GM18520 (cell line): ENCODE data around the gene TOMM34.

Experiments used
- ATAC-seq: cut with Tn5 transposase; IDR thresholded peaks from one replicate; pipeline ENCODE4 v1.9.1; 2021; ENCODE audit not compliant: unreplicated experiment

TOMM34 gene

DNA sequence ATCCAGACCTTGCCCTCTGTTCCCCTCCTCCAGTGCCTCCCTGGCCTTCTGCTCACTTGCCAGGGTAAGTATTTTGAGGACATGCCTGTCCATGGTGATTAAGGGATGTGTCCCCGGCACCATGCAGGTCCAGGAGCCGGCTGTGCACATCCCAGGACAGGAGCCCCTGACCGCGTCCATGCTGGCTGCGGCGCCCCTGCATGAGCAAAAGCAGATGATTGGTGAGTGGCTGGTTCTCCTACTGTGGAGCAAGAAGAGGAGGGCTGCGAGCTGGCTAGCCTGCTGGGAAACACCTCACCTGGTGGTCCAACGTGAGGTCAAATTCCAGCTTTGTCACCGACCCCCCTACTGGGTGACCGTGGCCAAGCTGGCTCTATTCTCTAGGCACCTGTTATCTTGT is 23.7 kb downstream of the TOMM34 start:
- ATAC-seq, result no peak

DNA sequence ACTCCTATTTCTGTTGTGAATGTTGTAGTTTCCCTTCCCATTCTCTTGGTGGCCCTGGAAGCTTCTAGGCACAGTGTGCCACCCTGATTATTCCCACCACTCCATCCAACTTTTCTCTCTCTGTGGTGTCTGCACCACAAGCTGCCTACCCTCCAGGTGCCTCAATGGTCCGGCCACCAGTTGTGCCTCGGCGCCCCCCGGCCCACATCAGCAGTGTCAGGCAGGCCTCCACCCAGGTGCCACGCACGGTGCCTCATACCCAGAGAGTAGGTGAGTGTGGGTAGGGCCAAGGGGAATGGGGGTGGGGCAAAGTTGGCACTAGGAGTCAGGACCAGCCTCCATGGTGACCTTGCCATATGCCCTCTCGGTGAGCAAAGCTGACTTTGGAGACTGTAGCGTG is 27.3 kb downstream of the TOMM34 start:
- no peak for ATAC-seq

DNA sequence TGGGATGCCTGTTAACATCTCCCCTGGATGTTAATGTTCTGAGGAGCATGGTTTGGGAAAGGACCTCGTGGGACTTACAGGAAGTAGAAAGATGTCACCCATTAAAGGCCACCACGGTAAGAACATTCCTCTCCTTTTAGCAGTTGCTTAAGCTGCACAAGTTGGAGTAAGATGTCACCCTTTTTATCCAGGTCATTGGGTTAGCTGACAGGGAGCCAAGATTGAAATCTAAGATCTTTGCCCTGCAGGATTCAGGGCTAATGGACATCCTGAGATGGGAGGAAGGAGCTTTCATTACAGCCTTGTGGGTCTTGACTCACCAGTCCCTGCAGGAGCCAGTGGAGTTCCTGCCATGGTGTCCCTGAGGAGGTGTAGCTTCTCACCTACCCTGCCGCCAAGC is 28.3 kb downstream of the TOMM34 start:
- no peak for ATAC-seq

DNA sequence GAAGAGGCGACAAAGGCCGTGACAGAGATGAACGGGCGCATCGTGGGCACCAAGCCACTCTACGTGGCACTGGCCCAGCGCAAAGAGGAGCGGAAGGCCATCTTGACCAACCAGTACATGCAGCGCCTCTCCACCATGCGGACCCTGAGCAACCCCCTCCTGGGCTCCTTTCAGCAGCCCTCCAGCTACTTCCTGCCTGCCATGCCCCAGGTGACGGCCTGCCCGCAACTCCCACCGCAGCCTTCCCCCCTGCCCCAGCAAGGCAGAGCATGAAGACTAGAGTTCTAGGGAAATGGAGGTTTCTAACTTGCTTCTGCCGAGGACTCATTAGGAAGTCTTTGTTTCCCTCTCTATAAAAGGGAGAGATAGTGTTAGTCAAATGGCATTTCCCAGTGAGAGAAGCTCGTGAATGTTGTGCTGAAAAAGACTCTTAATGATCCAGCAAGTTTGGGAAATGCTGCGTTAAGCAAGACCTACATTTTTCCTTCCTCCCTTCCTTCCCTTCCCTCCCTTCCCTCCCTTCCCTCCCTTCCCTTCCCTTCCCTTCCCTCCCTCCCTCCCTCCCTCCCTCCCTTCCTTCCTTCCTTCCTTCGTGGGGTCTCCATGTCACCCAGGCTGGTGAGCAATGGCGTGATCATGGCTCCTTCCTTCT is 29.6 kb downstream of the TOMM34 start:
- ATAC-seq, result no peak

DNA sequence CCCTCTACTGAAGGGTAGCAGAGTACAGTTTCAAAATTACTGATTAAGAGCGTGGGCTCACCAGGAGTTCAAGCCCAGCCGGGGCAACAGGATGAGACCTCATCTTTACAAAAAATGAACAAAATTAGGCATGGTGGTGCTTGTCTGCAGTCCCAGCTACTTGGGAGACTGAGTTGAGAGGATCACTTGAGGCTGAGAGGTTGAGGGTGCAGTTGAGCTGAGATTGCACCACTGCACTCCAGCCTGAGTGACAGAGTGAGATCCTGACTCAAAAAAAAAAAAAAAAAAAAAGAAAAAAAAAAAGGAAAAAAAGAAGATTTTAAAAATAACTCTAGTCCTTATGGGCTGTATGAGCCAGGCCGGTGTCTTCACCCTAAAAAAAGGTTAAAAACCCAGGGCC is 31.6 kb downstream of the TOMM34 start:
- no peak for ATAC-seq

DNA sequence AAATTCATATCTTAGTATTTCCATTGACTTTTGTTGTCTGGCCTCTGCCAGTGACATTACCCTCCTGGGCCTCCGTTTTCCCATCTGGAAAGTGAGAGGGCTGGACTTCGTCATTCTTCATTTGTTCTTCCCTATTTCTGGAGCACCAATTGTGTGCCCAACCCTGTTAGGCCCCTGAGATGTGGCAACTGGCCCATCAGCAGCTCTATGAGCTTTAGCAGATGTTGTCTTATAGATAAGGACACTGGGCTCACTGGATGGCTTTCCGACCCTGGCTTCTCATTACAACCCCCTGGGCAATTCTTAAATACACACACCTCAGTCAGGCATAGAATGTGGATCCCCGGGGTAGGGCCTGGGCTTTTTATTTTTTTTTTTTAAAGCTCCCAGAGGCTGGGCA is 35.7 kb downstream of the TOMM34 start:
- ATAC-seq, result no peak

DNA sequence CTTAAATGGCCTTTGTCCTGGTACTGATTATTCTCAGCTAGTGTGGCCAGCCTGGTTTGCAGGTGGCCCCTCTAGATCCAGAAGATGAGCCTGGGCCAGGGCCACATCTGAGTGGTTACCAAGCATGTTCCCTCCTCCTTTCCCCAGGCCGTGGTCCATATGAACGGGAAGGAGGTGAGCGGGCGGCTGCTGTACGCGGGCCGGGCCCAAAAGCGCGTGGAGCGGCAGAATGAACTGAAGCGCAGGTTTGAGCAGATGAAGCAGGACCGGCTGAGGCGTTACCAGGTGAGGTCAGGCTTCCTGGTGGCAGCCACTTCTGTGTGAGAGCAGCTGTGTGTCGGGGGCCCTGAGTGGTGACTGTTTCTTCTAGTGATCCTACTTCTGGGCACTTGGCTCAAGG is 38.8 kb downstream of the TOMM34 start:
- no peak for ATAC-seq

DNA sequence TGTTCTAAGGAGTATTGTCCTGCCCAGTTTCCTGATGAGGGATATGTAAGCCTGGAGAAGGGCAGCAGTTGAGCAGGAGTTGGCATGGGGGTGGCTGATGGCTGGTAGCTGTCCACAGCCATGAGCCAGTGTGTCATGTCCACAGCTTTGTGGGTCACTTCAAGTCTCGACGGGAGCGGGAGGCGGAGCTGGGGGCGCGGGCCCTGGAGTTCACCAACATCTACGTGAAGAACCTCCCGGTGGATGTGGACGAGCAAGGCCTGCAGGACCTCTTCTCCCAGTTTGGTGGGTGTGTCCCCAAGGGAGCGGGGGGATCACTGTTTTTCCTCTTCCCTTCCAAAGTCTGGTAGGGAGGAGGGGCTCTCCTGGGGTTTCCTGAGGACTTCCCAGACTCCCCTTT is 41.4 kb downstream of the TOMM34 start:
- no peak for ATAC-seq

DNA sequence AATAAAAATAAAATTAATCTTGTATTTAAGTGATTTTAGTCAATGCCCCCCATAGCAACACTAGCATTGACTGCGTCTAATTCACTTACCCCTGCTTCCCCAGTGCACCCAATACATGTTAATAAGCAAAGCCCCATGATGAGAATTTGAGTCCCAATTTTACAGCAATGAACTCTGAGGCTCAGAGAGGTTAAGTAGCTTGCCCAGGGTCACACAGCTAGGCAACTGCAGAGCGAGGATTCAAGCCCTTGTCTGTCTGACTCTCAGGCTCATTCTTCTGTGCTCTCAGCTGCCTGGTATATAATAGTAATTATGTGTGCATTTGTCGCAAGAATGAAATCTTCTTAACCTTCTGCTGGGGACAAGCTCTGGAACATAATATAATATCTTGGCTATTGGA is 41.9 kb downstream of the TOMM34 start:
- ATAC-seq, result no peak

DNA sequence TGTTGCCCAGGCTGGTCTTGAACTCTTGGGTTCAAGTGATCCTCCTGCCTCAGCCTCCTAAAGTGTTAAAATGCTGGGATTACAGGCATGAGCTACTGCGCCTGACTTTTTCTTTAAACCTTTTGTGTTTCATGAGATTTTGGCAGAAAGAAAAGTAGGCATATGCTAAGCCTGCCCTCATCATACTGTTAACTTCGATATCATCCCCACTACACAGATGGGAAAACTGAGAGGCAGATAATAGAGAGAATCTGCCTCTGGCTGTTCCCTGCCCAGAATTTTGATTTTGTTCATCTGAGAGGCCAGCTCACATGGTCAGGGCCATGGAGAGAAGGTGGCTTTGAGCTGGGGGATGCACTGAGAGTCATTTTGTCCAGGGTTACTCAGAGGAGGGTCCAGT is 42.8 kb downstream of the TOMM34 start:
- no peak for ATAC-seq

DNA sequence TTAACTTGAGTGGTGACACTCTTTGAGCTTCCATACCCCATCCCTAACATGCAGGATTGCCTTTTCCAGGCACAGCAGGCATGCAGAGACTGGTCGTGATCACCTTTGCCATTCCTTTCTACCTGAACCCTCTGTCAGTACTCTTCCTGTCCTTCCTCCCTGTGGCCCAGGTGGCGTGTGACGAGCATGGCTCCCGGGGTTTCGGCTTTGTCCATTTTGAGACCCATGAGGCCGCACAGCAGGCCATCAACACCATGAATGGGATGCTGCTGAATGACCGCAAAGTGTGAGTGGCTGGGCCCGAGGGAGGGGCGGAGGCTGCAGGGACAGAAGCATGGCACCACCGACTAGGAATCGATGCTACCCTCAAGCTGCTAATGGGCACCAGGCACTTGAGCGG is 43.6 kb downstream of the TOMM34 start:
- no peak for ATAC-seq

DNA sequence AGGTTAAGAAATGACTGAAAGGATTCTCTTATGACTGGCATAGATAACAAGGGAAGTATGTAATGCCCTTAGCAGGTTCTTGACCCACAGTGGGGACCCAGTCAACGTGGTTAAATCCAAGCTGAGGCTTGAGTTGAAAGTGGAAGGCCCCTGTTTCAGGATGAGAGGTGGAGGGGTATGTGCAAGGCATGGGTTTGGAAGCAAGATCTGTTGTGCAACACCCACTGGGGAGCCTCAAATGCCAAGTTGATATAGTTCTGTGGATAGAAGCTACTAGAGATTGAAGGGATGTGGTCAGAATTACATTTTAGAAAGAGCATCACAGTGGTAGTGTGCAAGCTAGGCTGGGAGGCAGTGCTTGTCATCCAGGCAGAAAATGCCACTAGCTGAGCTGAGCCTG is 45.3 kb downstream of the TOMM34 start:
- ATAC-seq, result no peak

DNA sequence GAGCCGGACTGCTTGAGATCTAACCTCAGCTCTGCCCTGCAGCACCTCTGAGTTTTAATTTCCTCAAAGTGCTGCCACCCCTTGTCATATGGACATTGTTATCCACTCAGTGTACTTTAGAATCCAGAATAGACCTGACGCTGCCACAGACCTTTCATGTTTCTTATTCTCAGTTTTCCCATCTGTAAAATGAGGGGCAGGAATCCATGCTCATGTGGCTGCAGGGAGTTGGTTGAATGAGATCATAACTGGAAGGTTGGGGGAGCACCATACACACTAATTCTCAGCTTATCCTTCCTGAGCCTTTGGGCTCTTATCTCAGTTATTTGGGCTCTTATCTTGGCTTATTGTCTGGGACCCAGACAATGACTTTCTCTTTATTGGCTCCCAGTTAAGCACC is 48.0 kb downstream of the TOMM34 start:
- ATAC-seq, result no peak

DNA sequence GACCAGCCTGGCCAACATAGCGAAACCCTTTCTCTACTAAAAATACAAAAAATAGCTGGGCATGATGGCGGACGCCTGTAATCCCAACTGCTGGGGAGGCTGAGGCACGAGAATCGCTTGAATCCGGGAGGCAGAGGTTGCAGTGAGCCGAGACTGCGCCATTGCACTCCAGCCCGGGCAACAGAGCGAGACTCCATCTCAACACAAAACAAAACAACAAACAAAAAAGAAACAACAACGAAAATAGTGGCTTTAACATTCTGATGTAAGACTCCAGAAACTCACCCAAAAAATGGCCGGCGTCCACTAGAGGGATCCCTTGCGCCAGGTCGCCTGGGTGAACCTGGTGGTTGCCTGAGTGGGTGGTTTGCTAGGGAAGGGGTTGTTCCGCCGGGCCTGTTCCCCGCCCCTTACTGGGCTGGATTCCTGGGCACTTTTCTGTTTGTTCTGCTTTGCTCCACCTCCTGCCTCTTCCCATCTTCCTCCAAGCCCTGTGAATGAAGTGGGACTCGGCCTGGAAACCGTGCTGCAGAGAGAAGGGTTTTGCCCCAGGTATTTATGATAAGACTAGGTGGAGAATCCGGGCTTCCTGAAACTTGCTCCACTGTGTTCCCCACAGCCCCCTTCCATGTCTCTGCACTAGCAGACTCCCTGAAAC is 48.8 kb downstream of the TOMM34 start:
- ATAC-seq, result no peak

DNA sequence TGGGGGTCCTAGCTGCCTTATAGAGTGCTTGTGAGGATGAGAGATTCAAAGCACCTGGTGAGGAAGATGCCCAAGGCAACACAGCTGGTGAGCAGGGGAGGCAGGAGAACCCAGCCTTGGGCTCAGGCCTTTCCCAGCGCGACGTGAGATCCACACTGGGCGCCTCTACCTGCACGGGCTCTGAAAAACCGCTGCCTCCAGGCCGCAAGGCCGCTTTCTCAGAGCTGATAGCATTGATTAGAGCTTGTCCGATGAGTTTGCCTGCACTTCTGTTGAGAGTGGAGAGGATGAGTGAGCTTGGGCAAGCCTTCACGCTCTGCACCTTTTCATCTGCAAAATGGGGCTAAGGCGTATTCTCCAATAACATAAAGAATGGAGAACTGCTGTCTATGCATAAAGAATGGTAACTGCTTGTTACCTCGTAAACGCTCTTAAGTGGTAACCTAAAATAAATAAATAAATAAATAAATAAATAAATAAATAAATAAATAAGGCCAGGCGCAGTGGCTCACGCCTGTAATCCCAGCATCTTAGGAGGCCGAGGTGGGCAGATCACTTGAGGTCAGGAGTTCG is 49.4 kb downstream of the TOMM34 start:
- ATAC-seq, result no peak

DNA sequence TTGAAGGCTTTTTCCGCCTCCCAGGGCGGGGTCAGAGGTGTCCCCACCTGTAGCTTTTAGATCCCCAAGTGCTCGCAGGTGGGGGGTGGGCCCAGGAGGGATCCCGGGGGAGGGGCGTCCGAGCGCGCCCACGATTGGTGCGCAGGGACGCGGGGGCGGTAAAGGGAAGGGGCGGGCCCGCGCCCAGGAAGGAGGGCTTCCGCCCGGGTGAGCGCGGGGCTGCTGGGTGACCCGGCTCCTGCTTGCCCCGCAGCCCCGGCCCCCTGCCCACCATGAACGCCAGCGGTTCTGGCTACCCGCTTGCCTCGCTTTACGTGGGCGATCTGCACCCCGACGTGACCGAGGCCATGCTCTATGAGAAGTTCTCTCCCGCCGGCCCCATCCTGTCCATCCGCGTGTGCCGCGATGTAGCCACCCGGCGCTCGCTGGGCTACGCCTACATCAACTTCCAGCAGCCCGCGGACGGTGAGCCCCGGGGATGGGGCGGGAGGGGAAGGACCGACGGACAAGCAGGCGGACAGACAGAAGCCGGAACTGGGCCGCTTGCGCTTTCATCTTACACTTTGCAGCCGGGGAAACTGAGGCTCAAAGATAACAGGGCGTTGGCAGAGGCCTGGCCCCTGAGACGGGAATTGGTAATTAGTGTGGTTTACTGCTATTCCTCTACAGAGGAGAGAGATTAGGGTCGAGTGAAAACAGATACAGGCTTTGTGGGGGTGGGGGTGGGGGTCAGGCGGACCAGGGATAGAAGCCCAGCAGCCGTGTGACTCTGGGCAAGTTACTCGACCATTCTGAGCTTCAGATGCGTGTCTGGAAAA is 50.1 kb downstream of the TOMM34 start, which contains the start of gene PABPC1L:
Gene PABPC1L (plus strand): TSS at position 189 of the 818 bp plus-strand sequence. CDS start 84 bp downstream, at position 273.
- no peak for ATAC-seq

DNA sequence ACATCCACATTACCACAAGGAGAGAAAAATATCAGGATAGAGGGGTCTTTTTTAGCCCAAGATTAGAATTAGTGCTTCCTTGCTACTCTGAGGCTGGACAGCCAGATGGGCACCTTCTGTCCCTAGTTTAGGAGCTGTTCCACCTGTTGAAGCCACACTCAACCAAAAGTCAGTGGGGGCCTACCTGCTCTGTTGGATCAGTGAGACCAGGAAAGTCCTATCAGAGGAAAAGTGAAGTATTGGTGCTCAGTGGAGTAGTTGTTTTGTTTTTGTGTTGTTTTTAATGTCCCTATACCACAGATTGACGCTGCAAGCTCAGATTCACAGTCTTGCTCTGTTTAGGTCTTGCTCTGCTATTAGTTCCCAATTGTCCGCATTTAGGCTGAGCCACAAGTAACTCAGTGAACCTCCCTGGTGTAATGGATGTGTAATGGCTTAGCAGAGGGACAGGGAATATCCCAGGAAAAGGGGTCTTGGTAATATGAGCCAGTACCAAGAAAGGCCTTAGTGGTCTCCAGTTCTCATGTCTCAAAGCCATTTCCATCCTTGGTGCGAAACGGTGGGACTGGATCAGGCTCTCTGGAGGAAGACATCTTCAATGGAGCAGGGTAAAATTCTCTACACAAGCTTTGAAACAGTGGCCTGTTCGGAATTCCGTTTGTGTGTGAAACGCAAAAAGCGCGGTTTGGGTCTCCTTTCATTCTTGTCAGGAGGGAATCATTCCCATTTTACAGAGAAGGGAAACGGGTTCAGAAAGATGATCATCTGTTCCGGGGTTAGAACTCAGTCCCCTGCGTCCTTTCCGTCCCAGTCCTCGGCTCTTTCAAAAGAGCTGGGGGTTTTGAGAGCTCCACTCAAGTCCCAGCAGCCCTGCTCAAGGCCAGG is 51.0 kb downstream of the TOMM34 start:
- ATAC-seq, result no peak

DNA sequence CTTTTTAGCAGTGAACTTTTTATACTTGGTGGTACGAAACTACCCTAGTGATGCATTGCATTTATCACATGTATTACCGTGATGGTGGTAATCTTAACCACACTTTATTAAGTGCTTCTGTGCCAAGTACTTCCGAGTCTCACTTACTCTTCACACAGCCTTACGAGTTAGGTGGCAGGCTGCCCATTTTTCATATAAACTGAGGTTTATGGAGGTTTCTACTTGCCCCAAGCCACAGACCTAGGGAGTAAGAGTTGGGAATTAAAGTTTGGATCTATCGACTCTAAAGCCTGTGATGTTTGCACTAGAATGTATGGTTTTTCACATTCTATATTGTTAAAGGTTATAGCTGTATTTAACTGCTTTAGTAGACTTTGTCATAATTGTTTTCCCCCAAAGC is 55.8 kb downstream of the TOMM34 start:
- ATAC-seq, result no peak

DNA sequence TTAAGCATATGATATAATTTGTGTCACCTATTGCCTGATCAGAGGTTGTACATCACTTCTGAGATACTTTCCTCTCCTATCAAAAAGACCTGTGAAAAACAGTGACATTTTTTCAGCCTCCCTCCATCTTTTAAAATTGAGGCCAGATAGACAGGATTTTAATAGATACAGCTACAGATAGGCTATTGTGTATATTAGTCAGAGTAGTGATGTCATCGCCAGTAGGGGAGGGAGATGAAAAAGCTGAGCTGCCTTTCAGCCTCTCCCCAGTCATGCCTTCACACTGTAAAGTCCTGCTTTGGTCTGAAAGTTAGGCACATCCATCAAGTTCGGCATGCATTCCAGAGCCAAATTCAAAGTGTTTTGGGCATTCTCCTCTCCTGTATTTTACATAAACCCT is 58.2 kb downstream of the TOMM34 start:
- ATAC-seq, result no peak

DNA sequence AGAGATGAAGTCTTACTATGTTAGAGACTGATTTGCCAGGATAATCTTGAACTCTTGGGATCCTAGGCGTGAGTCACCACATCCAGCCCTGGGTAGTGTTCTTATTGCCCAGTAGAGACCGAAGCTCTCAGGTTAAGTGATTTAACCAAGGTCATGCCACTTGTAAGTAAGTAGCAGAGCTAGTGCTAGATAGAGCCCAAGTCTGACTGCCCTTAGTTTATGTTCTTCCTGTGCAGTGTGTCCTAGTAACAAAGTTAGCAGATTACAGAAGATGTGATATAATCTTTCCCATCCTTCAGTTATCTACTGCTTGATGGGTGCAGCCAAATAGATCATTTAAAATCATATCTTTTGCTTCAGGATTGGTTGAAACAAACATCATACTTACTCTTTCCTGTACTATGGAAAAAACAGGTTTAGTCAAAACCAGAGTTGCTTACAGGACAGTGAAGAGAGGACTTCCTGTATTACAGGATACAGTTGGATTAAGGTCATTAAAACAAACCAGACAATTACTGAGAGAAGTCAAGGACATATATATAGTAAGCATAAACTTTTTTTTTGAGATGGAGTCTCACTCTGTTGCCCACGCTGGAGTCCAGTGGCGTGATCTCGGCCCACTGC is 59.9 kb downstream of the TOMM34 start:
- no peak for ATAC-seq
